DOHH2 (cell line): ENCODE measurements around the gene OPRL1.

Experiments
- H3F3A ChIP-seq: fragments of 200-600 bp; sonication (generic), shearing (Covaris generic); 2 replicates; pipeline ENCODE4 v1.6.0; 2016; ENCODE audit warnings: antibody characterized with exemption, mild to moderate bottlenecking; ENCODE audit not compliant: control insufficient read depth, insufficient read depth
- H3K27ac ChIP-seq: fragments of 200-600 bp; sonication (generic); 2 replicates; pipeline ENCODE4 v1.5.1; 2014; ENCODE audit warnings: low read depth, mild to moderate bottlenecking, low read length, moderate library complexity
- H3K27me3 ChIP-seq: fragments of 200-600 bp; sonication (generic); 2 replicates; pipeline ENCODE4 v1.6.1; 2014; ENCODE audit warnings: mild to moderate bottlenecking, low read length, mixed read lengths; ENCODE audit not compliant: control insufficient read depth
- H3K36me3 ChIP-seq: fragments of 200-600 bp; sonication (generic); 2 replicates; pipeline ENCODE4 v1.6.1; 2014; ENCODE audit warnings: mild to moderate bottlenecking, low read length, moderate library complexity, mixed read lengths; ENCODE audit not compliant: control insufficient read depth
- H3K4me1 ChIP-seq: fragments of 200-600 bp; sonication (generic); 2 replicates; pipeline ENCODE4 v1.6.1; 2014; ENCODE audit warnings: mild to moderate bottlenecking, low read length, mixed read lengths; ENCODE audit not compliant: control insufficient read depth
- H3K4me2 ChIP-seq: fragments of 200-600 bp; sonication (generic); 2 replicates; pipeline ENCODE4 v1.6.0; 2014; ENCODE audit warnings: mild to moderate bottlenecking, low read length, moderate library complexity
- H3K4me3 ChIP-seq: fragments of 200-600 bp; sonication (generic); 2 replicates; pipeline ENCODE4 v1.5.1; 2014; ENCODE audit warnings: mild to moderate bottlenecking, low read length, mixed read lengths
- H3K79me2 ChIP-seq: fragments of 200-600 bp; sonication (generic); 2 replicates; pipeline ENCODE4 v1.6.1; 2014; ENCODE audit warnings: mild to moderate bottlenecking, low read length, mixed read lengths; ENCODE audit not compliant: control insufficient read depth
- H3K9me2 ChIP-seq: fragments of 200-600 bp; sonication (generic); replicated peaks from 2 replicates; pipeline ENCODE4 v1.6.1; 2014; ENCODE audit warnings: mild to moderate bottlenecking, low read length, mixed read lengths; ENCODE audit not compliant: control insufficient read depth
- H3K9me3 ChIP-seq: fragments of 200-600 bp; sonication (generic); 2 replicates; pipeline ENCODE4 v1.6.1; 2014; ENCODE audit warnings: antibody characterized with exemption, low read length, mixed read lengths; ENCODE audit not compliant: control insufficient read depth, insufficient read depth
- H4K20me1 ChIP-seq: fragments of 200-600 bp; sonication (generic); 2 replicates; pipeline ENCODE4 v1.6.0; 2014; ENCODE audit warnings: low read depth, mild to moderate bottlenecking, antibody characterized with exemption, low read length, moderate library complexity; ENCODE audit not compliant: control insufficient read depth, insufficient read depth
- EZH2phosphoT487 ChIP-seq: fragments of 200-600 bp; sonication (generic); IDR thresholded peaks from 2 replicates; pipeline ENCODE4 v1.6.1; 2017; ENCODE audit warnings: borderline replicate concordance, mild to moderate bottlenecking, antibody characterized with exemption, low read length, moderate library complexity, mixed read lengths
- TF ChIP-seq, protein P1 (sequence below): fragments of 200-600 bp; sonication (generic); IDR thresholded peaks from one replicate; pipeline ENCODE4 v1.5.1; 2014; ENCODE audit warnings: antibody characterized with exemption, mild to moderate bottlenecking, low read depth, low read length; ENCODE audit not compliant: poor library complexity, severe bottlenecking

OPRL1 gene

DNA sequence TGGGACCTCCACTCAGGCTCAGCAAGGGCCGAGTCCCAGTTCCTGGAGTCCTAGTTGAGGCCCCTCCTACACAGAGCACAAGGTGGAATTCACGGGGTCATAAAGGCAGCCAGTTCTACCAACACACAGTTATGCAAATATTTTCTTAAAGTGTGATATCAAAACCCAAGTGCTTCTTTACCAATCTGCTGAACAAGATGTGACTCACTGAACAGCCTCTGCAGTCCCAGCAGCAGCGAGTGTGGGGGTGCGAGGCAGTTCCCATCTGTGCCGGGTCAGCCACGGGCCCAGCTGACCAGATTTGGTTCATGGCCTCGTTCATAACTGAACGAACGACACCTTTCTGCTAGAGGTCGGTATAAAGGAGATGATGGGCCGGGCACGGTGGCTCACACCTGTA lies 21.3 kb upstream of the OPRL1 start:
- Histone ChIP-seq H3K4me3 (peak overlapping the region; percentile 54), H3K79me2 (peaks cover 4% of the 10 kb centered on the region), H3K4me2 (peak overlapping the region; percentile 66), H4K20me1 (no peaks in the 10 kb centered on the region), H3K4me1 (peaks cover 26% of the 10 kb centered on the region), H3K9me2 (no peaks in the 10 kb centered on the region), H3K27ac (no peak overlapping the region), H3K27me3 (peaks cover 19% of the 10 kb centered on the region), H3F3A (no peaks in the 10 kb centered on the region), H3K9me3 (no peaks in the 10 kb centered on the region), H3K36me3 (no peaks in the 10 kb centered on the region)
- TF ChIP-seq, protein P1, sequence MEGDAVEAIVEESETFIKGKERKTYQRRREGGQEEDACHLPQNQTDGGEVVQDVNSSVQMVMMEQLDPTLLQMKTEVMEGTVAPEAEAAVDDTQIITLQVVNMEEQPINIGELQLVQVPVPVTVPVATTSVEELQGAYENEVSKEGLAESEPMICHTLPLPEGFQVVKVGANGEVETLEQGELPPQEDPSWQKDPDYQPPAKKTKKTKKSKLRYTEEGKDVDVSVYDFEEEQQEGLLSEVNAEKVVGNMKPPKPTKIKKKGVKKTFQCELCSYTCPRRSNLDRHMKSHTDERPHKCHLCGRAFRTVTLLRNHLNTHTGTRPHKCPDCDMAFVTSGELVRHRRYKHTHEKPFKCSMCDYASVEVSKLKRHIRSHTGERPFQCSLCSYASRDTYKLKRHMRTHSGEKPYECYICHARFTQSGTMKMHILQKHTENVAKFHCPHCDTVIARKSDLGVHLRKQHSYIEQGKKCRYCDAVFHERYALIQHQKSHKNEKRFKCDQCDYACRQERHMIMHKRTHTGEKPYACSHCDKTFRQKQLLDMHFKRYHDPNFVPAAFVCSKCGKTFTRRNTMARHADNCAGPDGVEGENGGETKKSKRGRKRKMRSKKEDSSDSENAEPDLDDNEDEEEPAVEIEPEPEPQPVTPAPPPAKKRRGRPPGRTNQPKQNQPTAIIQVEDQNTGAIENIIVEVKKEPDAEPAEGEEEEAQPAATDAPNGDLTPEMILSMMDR, result no peak
- TF ChIP-seq EZH2phosphoT487, result no peak

DNA sequence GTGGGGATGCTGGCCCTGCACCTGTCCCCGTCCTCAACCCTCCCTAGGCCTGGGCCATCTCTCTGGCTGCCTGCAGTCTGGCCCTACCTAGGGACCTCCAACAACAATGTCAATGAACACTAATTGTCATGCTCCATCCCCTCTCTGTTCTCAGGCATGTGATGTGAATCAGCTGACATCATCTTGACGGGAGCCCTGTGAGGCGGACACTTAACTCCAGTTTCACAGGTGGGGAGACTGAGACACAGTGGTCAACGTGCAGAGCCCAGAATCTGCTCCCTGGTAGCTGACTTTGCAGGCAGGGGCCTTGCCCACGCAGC lies 17.6 kb upstream of the OPRL1 start:
- H3K9me3 ChIP-seq, result no peaks in the 10 kb centered on the region
- H3K9me2 ChIP-seq, result no peaks in the 10 kb centered on the region
- H3K79me2 ChIP-seq, result peaks cover 13% of the 10 kb centered on the region
- H3K27ac ChIP-seq, result no peak overlapping the region
- peak overlapping the region; percentile 86 for H3K4me3 ChIP-seq
- no peaks in the 10 kb centered on the region for H3K36me3 ChIP-seq
- peaks cover 61% of the 10 kb centered on the region for H3K4me1 ChIP-seq
- H3K27me3 ChIP-seq, result no peaks in the 10 kb centered on the region; the same call in 1 of the 2 replicates
- H3K4me2 ChIP-seq, result peak overlapping the region; percentile 74
- peaks cover 2% of the 10 kb centered on the region; the same call in 1 of the 2 replicates for H3F3A ChIP-seq
- no peak for TF ChIP-seq EZH2phosphoT487
- TF ChIP-seq, protein P1, result no peak
- H4K20me1 ChIP-seq, result no peaks in the 10 kb centered on the region

GRCh38 chr20:64062596-64063388 lies 17.1 kb upstream of the OPRL1 start, which contains the start of gene TCEA2:
TSS of gene TCEA2 (plus strand) at chr20:64063198. CDS start at chr20:64063313, 115 bp downstream.
- no peaks in the 10 kb centered on the region for H4K20me1 ChIP-seq
- H3K4me3 ChIP-seq, result peak within 1 kb of the TSS; percentile 86
- H3K9me2 ChIP-seq, result no peaks in the 10 kb centered on the region
- peaks cover 2% of the 10 kb centered on the region; the same call in 1 of the 2 replicates for H3F3A ChIP-seq
- no peaks in the 10 kb centered on the region; the same call in 1 of the 2 replicates for H3K27me3 ChIP-seq
- H3K27ac ChIP-seq, result no peak within 1 kb of the TSS
- peaks cover 13% of the 10 kb centered on the region for H3K79me2 ChIP-seq
- TF ChIP-seq, protein P1, result no peak
- no peak for TF ChIP-seq EZH2phosphoT487
- no peaks in the 10 kb centered on the region for H3K9me3 ChIP-seq
- H3K36me3 ChIP-seq, result no peaks in the 10 kb centered on the region
- peaks cover 56% of the 10 kb centered on the region for H3K4me1 ChIP-seq
- peak within 1 kb of the TSS; percentile 76 for H3K4me2 ChIP-seq
